ENCODE results near the gene NBR1.
"Not testable (repeated sequence)": the region's sequence is repeated elsewhere in the genome, so short reads cannot be mapped to it uniquely, and the experiment has no call there.

Gene NBR1

GRCh38 chr17:43143201-43143600 is 27.8 kb upstream of the NBR1 start:
- no peak overlapping the region for H3K27ac ChIP-seq
- no peak overlapping the region for H3K4me3 ChIP-seq
- TF ChIP-seq CTCF (IDR thresholded peaks at IDR 0.05) = no peak
- DNase-seq (ENCODE audit: low spot score) = no peak

DNA sequence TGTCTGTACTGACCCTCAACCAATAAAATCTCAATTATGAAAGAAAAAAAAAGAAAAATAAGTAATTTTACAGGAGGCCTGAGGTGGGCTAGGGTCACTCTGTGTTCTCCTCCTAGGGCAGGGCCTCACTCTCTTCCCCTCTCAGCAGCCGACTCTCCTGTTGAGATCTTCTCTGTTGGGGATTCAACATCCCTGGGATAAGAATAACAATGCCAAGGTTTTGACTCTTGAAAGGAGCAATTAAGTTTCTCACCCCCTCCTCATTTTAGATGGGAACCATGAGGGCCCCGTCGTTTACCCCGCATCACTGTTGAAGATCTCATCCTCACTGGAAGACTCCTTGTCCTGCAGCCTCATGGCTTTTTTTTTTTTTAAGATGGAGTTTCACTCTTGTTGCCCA is 24.4 kb upstream of the NBR1 start:
- DNase-seq (ENCODE audit: low spot score) = no peak
- no peak for TF ChIP-seq CTCF (IDR thresholded peaks at IDR 0.05)
- no peak overlapping the region for H3K27ac ChIP-seq
- no peak overlapping the region for H3K4me3 ChIP-seq

DNA sequence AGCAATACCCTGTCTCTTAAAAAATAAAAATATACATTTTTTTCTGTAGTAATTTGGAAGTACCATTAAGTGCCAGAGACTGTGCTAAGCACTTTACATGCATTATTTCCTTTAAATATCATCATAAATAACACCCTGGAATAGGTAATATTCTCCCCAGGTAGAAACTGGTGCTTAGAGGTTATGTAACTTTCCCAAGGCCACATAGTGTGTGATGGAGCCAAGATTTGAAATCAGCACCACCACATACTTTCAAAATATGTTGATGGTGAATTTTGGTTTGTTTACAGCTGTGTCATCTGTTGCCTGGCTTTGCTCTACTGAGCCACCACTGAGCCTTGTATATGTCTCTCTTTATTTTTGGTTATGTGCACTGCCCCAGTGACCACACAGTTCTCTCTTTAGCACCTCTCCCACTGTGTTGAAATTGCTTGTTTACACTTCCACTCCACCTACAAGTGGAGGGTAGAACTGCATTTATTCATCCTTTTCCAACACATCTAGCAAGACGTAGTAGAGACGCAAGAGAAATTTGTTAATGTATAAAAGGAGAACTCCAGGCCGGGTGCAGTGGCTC is 19.0 kb upstream of the NBR1 start:
- Histone ChIP-seq H3K4me3 (no peak overlapping the region), H3K27ac (no peak overlapping the region)
- TF ChIP-seq CTCF (IDR thresholded peaks at IDR 0.05) = no peak
- DNase-seq (ENCODE audit: low spot score) = no peak

GRCh38 chr17:43153197-43153835 is 17.7 kb upstream of the NBR1 start:
- not testable (repeated sequence) for H3K4me3 ChIP-seq; H3K27ac ChIP-seq; DNase-seq (ENCODE audit: low spot score)

DNA sequence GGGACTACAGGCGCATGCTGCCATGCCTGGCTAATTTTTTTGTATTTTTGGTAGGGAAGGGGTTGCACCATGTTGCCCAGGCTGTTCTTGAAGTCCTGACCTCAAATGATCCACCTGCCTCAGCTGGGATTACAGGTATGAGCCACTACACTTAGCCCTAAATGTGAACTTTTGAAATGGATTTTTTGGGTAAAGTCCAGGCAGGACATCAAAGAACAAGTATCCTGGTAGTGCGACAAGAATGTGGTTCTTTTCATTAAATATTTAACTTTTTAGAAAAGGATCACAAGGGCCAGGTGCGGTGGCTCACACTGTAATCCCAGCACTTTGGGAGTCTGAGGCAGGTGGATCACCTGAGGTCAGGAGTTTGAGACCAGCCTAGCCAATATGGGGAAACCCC is 15.3 kb upstream of the NBR1 start:
- no peak for DNase-seq (ENCODE audit: low spot score)
- no peak for TF ChIP-seq CTCF (IDR thresholded peaks at IDR 0.05)
- H3K27ac ChIP-seq = no peak overlapping the region
- no peak overlapping the region for H3K4me3 ChIP-seq

DNA sequence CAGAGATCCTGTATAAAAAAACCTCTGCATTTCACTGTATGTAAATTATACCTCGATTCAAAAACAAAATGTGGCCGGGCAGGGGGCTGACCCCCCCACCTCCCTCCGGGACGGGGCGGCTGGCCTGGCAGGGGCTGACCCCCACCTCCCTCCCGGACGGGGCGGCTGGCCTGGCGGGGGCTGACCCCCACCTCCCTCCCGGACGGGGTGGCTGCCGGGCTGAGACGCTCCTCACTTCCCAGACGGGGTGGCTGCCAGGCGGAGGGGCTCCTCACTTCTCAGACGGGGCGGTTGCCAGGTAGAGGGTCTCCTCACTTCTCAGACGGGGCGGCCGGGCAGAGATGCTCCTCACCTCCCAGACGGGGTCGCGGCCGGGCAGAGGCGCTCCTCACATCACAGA is 11.8 kb upstream of the NBR1 start:
- not testable (repeated sequence) for H3K4me3 ChIP-seq; DNase-seq (ENCODE audit: low spot score); H3K27ac ChIP-seq

- DNase-seq (ENCODE audit: low spot score); H3K4me3 ChIP-seq; H3K27ac ChIP-seq: not testable (repeated sequence)
Observed at GRCh38 chr17:43159957-43160356, 11.1 kb upstream of the NBR1 start.

DNA sequence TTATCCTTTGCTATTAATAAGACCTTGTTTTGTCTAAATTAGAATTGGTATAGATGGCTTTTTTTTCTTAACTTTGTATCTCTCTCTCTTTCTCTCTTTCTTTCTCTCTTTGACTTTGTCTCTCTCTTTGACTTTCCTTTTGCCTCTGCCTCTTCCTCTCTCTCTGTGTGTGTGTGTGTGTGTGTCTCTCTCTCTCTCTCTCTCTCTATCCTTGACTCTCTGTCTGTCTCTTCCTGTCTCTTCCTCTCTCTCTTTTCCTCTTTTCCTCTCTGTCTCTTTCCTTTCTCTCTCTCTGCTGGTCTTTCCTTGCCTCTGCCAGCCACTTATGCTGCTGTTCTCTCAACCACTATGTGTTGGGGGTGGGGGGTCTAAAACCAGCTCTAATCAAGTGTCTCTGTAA is 5.0 kb upstream of the NBR1 start:
- H3K4me3 ChIP-seq; DNase-seq (ENCODE audit: low spot score); H3K27ac ChIP-seq: not testable (repeated sequence)

- peak overlapping the region; percentile 98 to 99 for H3K27ac ChIP-seq
- H3K4me3 ChIP-seq = peak overlapping the region; percentile 89
- DNase-seq (ENCODE audit: low spot score) = peak; percentile 75
- TF ChIP-seq CTCF (IDR thresholded peaks at IDR 0.05) = no peak
Observed at GRCh38 chr17:43169561-43170139, 1.4 kb upstream of the NBR1 start.

Measured in coronary artery (tissue), 2 donors.